ENCODE results near the gene RMC1.

DNA sequence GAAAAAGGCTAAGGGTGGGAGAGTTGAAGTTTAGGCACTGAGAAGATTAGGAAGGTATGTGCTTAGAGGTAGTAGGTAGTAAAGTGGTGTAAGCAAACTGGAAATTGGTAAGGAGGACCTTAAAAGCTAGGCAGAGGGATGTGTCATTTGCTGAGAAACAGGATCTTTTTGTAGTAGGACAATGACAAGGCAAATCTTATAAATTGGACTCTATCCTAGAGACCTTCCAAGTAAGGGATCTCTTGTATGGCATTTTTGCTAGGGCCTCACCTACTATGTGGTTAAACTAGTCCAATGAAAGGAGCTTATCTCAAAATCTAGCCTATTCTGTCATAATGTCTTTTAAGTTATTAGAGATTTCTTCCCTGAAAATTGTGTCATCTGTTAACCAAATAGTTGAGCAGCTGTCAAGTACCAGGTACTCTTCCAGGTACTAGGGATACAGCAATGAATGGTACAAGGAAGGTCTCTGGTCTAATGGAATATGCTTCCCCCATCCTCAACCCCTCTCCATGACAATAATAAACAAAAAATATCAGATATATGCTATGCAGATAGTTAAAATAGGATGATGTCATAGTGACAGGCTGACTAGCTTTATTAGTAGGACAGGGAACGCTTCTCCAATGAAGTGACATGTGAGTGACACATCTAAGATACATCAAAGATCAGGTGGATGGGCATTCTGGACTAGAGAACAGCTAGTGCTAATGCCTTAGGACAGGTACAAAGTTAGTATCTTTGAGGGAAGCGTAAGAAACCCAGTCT, 32.5 kb upstream of the RMC1 start:
- TF ChIP-seq FOXK2 (IDR thresholded peaks at IDR 0.05) (no peak), FOXM1 (IDR thresholded peaks at IDR 0.05; ENCODE audit: borderline replicate concordance) (no peak), BHLHE40 (IDR thresholded peaks at IDR 0.05; ENCODE audit: borderline replicate concordance) (no peak)
